HepG2 (cell line): ENCODE data around the gene PRKACA. TPM values are rescaled to one million over a fixed set of nuclear protein-coding genes. Genes with fewer than 3 reads are reported as not detected.

ENCODE experiments used
- ARNT ChIP-seq: fragments of 450-650 bp; IDR thresholded peaks from 2 replicates; pipeline ENCODE4 v1.6.1; 2017
- HMGXB4 ChIP-seq, 2 experiments: sonication (generic) in 1 of 2; formaldehyde crosslinking in 1 of 2; IDR thresholded peaks; 2 replicates each; pipeline versions ENCODE4 v1.4.0 to v1.6.1; 2018 to 2020; ENCODE audit warnings: missing genetic modification reagents in 2 of 2, borderline replicate concordance in 1 of 2, low read depth in 1 of 2, mild to moderate bottlenecking in 1 of 2, missing biosample characterization in 1 of 2
- HNF4A ChIP-seq: sonication (generic); formaldehyde crosslinking; IDR thresholded peaks from 2 replicates; pipeline ENCODE4 v1.4.0; 2020; ENCODE audit warnings: missing genetic modification reagents
- KLF13 ChIP-seq: sonication (generic); formaldehyde crosslinking; IDR thresholded peaks from 2 replicates; pipeline ENCODE4 v1.4.0; 2020; ENCODE audit warnings: mild to moderate bottlenecking, missing genetic modification reagents
- MEF2D ChIP-seq: sonication (generic); formaldehyde crosslinking; IDR thresholded peaks from 2 replicates; pipeline ENCODE4 v1.5.1; 2020; ENCODE audit warnings: mild to moderate bottlenecking, missing genetic modification reagents
- MTA1 ChIP-seq: sonication (generic); formaldehyde crosslinking; IDR thresholded peaks from 2 replicates; pipeline ENCODE4 v1.4.0; 2020; ENCODE audit warnings: missing genetic modification reagents, mild to moderate bottlenecking, borderline replicate concordance
- PHF21A ChIP-seq: sonication (generic); formaldehyde crosslinking; IDR thresholded peaks from 2 replicates; pipeline ENCODE4 v1.5.0; 2020; ENCODE audit warnings: mild to moderate bottlenecking, missing genetic modification reagents
- TBX2 ChIP-seq: sonication (generic); formaldehyde crosslinking; IDR thresholded peaks from 2 replicates; pipeline ENCODE4 v1.5.0; 2020; ENCODE audit warnings: missing genetic modification reagents, mild to moderate bottlenecking, borderline replicate concordance
- ZBTB38 ChIP-seq: sonication (generic); formaldehyde crosslinking; IDR thresholded peaks from 2 replicates; pipeline ENCODE4 v1.5.1; 2020; ENCODE audit warnings: mild to moderate bottlenecking, missing genetic modification reagents
- ZBTB46 ChIP-seq: sonication (generic); formaldehyde crosslinking; IDR thresholded peaks from 2 replicates; pipeline ENCODE4 v1.4.0; 2020; ENCODE audit warnings: mild to moderate bottlenecking, missing genetic modification reagents, borderline replicate concordance
- ZNF136 ChIP-seq: sonication (generic); formaldehyde crosslinking; IDR thresholded peaks from 2 replicates; pipeline ENCODE4 v1.8.1; 2022; ENCODE audit warnings: low read depth, mild to moderate bottlenecking, moderate library complexity, missing genetic modification reagents
- ZNF619 ChIP-seq: sonication (generic); formaldehyde crosslinking; IDR thresholded peaks from 2 replicates; pipeline ENCODE4 v1.4.0; 2020; ENCODE audit warnings: mild to moderate bottlenecking, missing genetic modification reagents
- ZNF691 ChIP-seq: sonication (generic); formaldehyde crosslinking; IDR thresholded peaks from 2 replicates; pipeline ENCODE4 v1.4.0; 2020; ENCODE audit warnings: missing genetic modification reagents, low read depth, mild to moderate bottlenecking, borderline replicate concordance
- ZSCAN5A ChIP-seq: sonication (generic); formaldehyde crosslinking; IDR thresholded peaks from 2 replicates; pipeline ENCODE4 v1.8.0; 2022; ENCODE audit warnings: mild to moderate bottlenecking, missing genetic modification reagents, borderline replicate concordance
- polyA plus RNA-seq, 8 experiments: library from polyadenylated mRNA; depleted of rRNA in 3 of 8; stranded (reverse) in 7 of 8; unstranded in 1 of 8; fragments of >200 nt; fragmentation: Illumina TruSeq in 4 of 8; extraction: Trizol in 4 of 8; gene quantifications; 2 replicates each; pipeline versions ENCODE4 v1.2.1 to v1.2.3, GENCODE V29; 2011 to 2016; ENCODE audit warnings: low read depth in 4 of 8, missing spikeins in 1 of 8, mixed read lengths in 1 of 8; ENCODE audit not compliant: insufficient read depth in 1 of 8
- total RNA-seq, 5 experiments: library from RNA; depleted of rRNA; stranded (reverse); fragments of >200 nt; fragmentation: Illumina TruSeq; extraction: Trizol; gene quantifications; 2 replicates each; pipeline ENCODE4 v1.2.3, GENCODE V29; 2016; ENCODE audit warnings: low read depth in 1 of 5
- TF ChIP-seq, protein P1 (sequence below): sonication (generic); formaldehyde crosslinking; IDR thresholded peaks from 2 replicates; pipeline ENCODE4 v1.5.1; 2020; ENCODE audit warnings: mild to moderate bottlenecking, missing genetic modification reagents, moderate library complexity
- TF ChIP-seq, protein P2 (sequence below): sonication (generic); formaldehyde crosslinking; IDR thresholded peaks from 2 replicates; pipeline ENCODE4 v1.9.0; 2022; ENCODE audit warnings: missing genetic modification reagents, mild to moderate bottlenecking, borderline replicate concordance

Gene PRKACA
- total and polyA plus RNA-seq, 2 of the 13 experiments (the other 11 are each of a cell fraction or from before 2014, with no cell fraction given) = 11.0 to 18.2 TPM

- TF ChIP-seq ZNF619 (CRISPR knock-in tag) (no peak), ZBTB46 (CRISPR knock-in tag) (0 out of 2 replicates have a peak, but pooled peaks have one; percentile 46), MTA1 (0 out of 2 replicates have a peak, but pooled peaks have one; percentile 60), PHF21A (CRISPR knock-in tag) (peak; percentile 56; the same call in 1 of the 2 replicates), KLF13 (CRISPR knock-in tag) (no peak), ZNF136 (CRISPR knock-in tag) (no peak), MEF2D (CRISPR knock-in tag) (0 out of 2 replicates have a peak, but pooled peaks have one; percentile 28), ARNT (no peak), ZNF691 (CRISPR knock-in tag) (0 out of 2 replicates have a peak, but pooled peaks have one; percentile 53), ZSCAN5A (no peak), ZBTB38 (0 out of 2 replicates have a peak, but pooled peaks have one; percentile 18), HMGXB4 (CRISPR knock-in tag; IDR thresholded peaks at IDR 0.05; ENCODE audit: borderline replicate concordance in 1 of 2, low read depth in 1 of 2) (0 out of 4 replicates have a peak, but pooled peaks of 1 of the 2 experiments have one; percentile 32), HNF4A (peak; percentile 41), TBX2 (CRISPR knock-in tag) (peak; percentile 38; the same call in 1 of the 2 replicates)
- TF ChIP-seq, protein P1, sequence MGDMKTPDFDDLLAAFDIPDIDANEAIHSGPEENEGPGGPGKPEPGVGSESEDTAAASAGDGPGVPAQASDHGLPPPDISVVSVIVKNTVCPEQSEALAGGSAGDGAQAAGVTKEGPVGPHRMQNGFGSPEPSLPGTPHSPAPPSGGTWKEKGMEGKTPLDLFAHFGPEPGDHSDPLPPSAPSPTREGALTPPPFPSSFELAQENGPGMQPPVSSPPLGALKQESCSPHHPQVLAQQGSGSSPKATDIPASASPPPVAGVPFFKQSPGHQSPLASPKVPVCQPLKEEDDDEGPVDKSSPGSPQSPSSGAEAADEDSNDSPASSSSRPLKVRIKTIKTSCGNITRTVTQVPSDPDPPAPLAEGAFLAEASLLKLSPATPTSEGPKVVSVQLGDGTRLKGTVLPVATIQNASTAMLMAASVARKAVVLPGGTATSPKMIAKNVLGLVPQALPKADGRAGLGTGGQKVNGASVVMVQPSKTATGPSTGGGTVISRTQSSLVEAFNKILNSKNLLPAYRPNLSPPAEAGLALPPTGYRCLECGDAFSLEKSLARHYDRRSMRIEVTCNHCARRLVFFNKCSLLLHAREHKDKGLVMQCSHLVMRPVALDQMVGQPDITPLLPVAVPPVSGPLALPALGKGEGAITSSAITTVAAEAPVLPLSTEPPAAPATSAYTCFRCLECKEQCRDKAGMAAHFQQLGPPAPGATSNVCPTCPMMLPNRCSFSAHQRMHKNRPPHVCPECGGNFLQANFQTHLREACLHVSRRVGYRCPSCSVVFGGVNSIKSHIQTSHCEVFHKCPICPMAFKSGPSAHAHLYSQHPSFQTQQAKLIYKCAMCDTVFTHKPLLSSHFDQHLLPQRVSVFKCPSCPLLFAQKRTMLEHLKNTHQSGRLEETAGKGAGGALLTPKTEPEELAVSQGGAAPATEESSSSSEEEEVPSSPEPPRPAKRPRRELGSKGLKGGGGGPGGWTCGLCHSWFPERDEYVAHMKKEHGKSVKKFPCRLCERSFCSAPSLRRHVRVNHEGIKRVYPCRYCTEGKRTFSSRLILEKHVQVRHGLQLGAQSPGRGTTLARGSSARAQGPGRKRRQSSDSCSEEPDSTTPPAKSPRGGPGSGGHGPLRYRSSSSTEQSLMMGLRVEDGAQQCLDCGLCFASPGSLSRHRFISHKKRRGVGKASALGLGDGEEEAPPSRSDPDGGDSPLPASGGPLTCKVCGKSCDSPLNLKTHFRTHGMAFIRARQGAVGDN = peak; percentile 92
- TF ChIP-seq, protein P2, sequence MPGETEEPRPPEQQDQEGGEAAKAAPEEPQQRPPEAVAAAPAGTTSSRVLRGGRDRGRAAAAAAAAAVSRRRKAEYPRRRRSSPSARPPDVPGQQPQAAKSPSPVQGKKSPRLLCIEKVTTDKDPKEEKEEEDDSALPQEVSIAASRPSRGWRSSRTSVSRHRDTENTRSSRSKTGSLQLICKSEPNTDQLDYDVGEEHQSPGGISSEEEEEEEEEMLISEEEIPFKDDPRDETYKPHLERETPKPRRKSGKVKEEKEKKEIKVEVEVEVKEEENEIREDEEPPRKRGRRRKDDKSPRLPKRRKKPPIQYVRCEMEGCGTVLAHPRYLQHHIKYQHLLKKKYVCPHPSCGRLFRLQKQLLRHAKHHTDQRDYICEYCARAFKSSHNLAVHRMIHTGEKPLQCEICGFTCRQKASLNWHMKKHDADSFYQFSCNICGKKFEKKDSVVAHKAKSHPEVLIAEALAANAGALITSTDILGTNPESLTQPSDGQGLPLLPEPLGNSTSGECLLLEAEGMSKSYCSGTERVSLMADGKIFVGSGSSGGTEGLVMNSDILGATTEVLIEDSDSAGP (CRISPR knock-in tag) = peak; percentile 35; the same call in 1 of the 2 replicates
Measured at GRCh38 chr19:14112809-14113385, 4.7 kb downstream of the PRKACA start (continued).
